Measurements from ENCODE around the gene TPRG1. TPM values are rescaled to one million over a fixed set of nuclear protein-coding genes. Genes with fewer than 3 reads are reported as not detected.

TPRG1 gene
- total RNA-seq, 1 donor from 2014 or later = 3.3 TPM

- no peaks in the 10 kb centered on the region for H3K36me3 Mint-ChIP-seq
- DNase-seq (ENCODE audit: low spot score in 2 of 2, unreplicated experiment in 2 of 2) = no peak
- TF ChIP-seq CTCF (IDR thresholded peaks at IDR 0.05; ENCODE audit: unreplicated experiment) = no peak
- peaks cover 28% of the 10 kb centered on the region for H3K4me1 Mint-ChIP-seq
- H3K27me3 Mint-ChIP-seq (ENCODE audit: low read depth) = peaks cover 1% of the 10 kb centered on the region
- no peaks in the 10 kb centered on the region for H3K9me3 Mint-ChIP-seq
- no peak overlapping the region for H3K27ac Mint-ChIP-seq
- H3K4me3 Mint-ChIP-seq = no peak overlapping the region
Observed at GRCh38 chr3:189157232-189158007, 14.4 kb upstream of the TPRG1 start.

GRCh38 chr3:189158034-189158433, 13.7 kb upstream of the TPRG1 start:
- no peak for DNase-seq (ENCODE audit: low spot score in 2 of 2, unreplicated experiment in 2 of 2)
- no peak for TF ChIP-seq CTCF (IDR thresholded peaks at IDR 0.05; ENCODE audit: unreplicated experiment)
- Mint-ChIP-seq H3K36me3 (no peaks in the 10 kb centered on the region), H3K27me3 (ENCODE audit: low read depth) (peaks cover 1% of the 10 kb centered on the region), H3K4me3 (no peak overlapping the region), H3K4me1 (peaks cover 28% of the 10 kb centered on the region), H3K27ac (no peak overlapping the region), H3K9me3 (no peaks in the 10 kb centered on the region)

- no peak for TF ChIP-seq CTCF (IDR thresholded peaks at IDR 0.05; ENCODE audit: unreplicated experiment)
- Mint-ChIP-seq H3K27me3 (ENCODE audit: low read depth) (no peaks in the 10 kb centered on the region), H3K4me1 (peaks cover 21% of the 10 kb centered on the region), H3K27ac (peak overlapping the region; percentile 57), H3K36me3 (no peaks in the 10 kb centered on the region), H3K9me3 (no peaks in the 10 kb centered on the region), H3K4me3 (no peak overlapping the region)
- no peak for DNase-seq (ENCODE audit: low spot score in 2 of 2, unreplicated experiment in 2 of 2)
Observed at GRCh38 chr3:189160519-189161309, 11.1 kb upstream of the TPRG1 start.

- TF ChIP-seq CTCF (IDR thresholded peaks at IDR 0.05; ENCODE audit: unreplicated experiment) = no peak
- Mint-ChIP-seq H3K27ac (no peak overlapping the region), H3K4me3 (no peak overlapping the region), H3K27me3 (ENCODE audit: low read depth) (no peaks in the 10 kb centered on the region), H3K4me1 (peaks cover 10% of the 10 kb centered on the region), H3K36me3 (no peaks in the 10 kb centered on the region), H3K9me3 (peaks cover under 1% of the 10 kb centered on the region)
- no peak for DNase-seq (ENCODE audit: low spot score in 2 of 2, unreplicated experiment in 2 of 2)
Observed at GRCh38 chr3:189165092-189165612, 6.6 kb upstream of the TPRG1 start.

GRCh38 chr3:189166321-189166720, 5.5 kb upstream of the TPRG1 start:
- Mint-ChIP-seq H3K9me3 (peaks cover 4% of the 10 kb centered on the region), H3K27me3 (ENCODE audit: low read depth) (no peaks in the 10 kb centered on the region), H3K4me1 (no peaks in the 10 kb centered on the region), H3K36me3 (no peaks in the 10 kb centered on the region), H3K27ac (no peak overlapping the region), H3K4me3 (no peak overlapping the region)
- DNase-seq (ENCODE audit: low spot score in 2 of 2, unreplicated experiment in 2 of 2) = no peak
- no peak for TF ChIP-seq CTCF (IDR thresholded peaks at IDR 0.05; ENCODE audit: unreplicated experiment)
